ENCODE results near the gene PRKX.
"Not testable (repeated sequence)": the region's sequence is repeated elsewhere in the genome, so short reads cannot be mapped to it uniquely, and the experiment has no call there.

Gene PRKX

DNA sequence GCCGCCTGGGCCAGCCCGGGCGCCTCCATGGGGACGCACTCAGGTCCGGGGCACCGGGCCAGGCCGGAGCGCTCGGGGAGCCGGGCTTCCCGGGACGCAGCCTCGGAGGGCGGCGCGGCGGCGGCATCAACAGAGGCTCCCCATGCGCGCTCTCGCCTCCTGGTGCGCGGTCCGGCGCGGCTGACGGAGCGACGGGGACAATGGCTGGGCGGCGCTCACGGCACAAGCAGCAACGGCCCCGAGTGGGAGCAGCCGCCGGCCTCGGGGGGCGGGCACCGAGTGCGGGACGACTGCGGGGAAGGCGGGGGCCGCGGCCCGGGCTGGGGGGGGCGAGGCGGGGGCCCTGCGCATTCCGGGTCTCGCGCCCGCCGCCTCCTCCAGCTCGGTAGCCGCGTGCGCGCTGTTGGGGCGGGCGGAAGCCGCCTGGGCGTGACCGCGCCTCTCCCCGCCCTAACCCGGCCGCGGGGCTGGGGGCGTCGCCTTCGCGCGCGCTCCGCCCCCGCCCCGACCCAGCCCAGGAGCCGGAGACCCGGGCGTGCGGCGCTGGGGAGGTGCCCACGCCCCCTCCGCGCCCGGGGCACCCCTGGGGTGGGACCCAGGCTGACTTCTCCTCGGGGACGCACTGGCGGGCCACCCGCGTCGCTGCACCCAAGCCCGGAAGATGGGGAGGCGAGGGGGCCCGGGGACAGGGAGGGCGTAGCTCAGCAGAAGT, at the start of gene PRKX:
PRKX (minus strand) TSS at position 425 of the 712 bp plus-strand sequence; CDS start at position 29, 396 bp downstream.
- peak; percentile 88 for DNase-seq (ENCODE audit: low spot score)
- in situ Hi-C loops (cut with MboI; ENCODE audit: low sequenced_read_pairs, unreplicated experiment) = no loop called here
- no peak for TF ChIP-seq CTCF (IDR thresholded peaks at IDR 0.05; ENCODE audit: borderline replicate concordance, control extremely low read depth, extremely low read depth, insufficient read depth, missing control alignments)

DNA sequence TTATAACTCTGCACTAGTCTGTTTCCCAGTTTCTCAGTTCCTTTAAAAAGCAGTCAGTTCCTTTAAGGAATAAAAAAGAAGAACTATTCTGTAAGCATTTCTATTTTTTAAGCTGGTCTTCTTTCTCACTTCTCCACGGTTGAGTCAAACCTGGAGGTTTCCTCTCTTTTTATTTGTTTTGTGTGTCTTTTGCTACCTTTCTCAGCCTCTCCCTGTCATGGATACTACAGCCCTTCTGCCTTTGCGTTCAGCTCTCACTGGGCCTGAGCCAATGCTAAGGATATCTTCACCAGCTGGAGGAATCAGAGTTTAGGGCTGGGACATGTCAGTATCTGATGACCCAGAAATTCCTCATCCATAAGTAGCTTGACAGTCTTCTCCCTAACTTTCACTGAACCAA, 49.7 kb upstream of the PRKX start:
- in situ Hi-C loops (cut with MboI; ENCODE audit: low sequenced_read_pairs, unreplicated experiment) = no loop called here
- no peak for TF ChIP-seq CTCF (IDR thresholded peaks at IDR 0.05; ENCODE audit: borderline replicate concordance, control extremely low read depth, extremely low read depth, insufficient read depth, missing control alignments)
- DNase-seq (ENCODE audit: low spot score) = no peak

DNA sequence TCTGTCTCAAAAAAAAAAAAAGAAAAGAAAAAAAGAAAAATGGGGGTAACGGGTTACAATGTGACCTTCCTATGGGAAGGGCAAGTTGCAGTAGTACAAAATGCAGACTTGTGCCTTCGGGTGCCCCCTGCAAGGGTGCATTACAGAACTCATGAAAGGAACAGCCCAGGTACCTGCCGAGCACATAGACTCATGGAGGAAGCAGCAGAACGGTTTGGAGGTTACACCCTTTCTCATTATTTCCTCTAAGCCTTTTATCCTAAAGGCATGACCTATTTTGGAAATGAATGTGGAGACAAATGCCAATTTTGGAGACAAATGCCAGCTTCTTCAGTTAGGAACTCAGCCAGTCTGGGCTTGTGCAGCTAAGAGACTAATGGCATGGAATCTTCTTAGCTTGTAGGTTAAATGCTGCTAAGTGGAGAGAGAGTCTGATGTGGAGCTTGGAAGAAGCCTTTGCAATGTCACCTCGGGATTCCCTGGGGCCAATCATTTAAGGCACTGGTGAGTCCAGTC, 44.1 kb upstream of the PRKX start:
- no peak for TF ChIP-seq CTCF (IDR thresholded peaks at IDR 0.05; ENCODE audit: borderline replicate concordance, control extremely low read depth, extremely low read depth, insufficient read depth, missing control alignments)
- no peak for DNase-seq (ENCODE audit: low spot score)
- in situ Hi-C loops (cut with MboI; ENCODE audit: low sequenced_read_pairs, unreplicated experiment) = no loop called here

GRCh38 chrX:3748052-3748559, 34.7 kb upstream of the PRKX start:
- no peak for TF ChIP-seq CTCF (IDR thresholded peaks at IDR 0.05; ENCODE audit: borderline replicate concordance, control extremely low read depth, extremely low read depth, insufficient read depth, missing control alignments)
- in situ Hi-C loops (cut with MboI; ENCODE audit: low sequenced_read_pairs, unreplicated experiment) = no loop called here

GRCh38 chrX:3743801-3744439, 30.5 kb upstream of the PRKX start:
- DNase-seq (ENCODE audit: low spot score) = no peak
- no peak for TF ChIP-seq CTCF (IDR thresholded peaks at IDR 0.05; ENCODE audit: borderline replicate concordance, control extremely low read depth, extremely low read depth, insufficient read depth, missing control alignments)
- in situ Hi-C loops (cut with MboI; ENCODE audit: low sequenced_read_pairs, unreplicated experiment) = no loop called here

More at GRCh38 chrX:3748052-3748559, 34.7 kb upstream of the PRKX start:
- DNase-seq (ENCODE audit: low spot score) = no peak

DNA sequence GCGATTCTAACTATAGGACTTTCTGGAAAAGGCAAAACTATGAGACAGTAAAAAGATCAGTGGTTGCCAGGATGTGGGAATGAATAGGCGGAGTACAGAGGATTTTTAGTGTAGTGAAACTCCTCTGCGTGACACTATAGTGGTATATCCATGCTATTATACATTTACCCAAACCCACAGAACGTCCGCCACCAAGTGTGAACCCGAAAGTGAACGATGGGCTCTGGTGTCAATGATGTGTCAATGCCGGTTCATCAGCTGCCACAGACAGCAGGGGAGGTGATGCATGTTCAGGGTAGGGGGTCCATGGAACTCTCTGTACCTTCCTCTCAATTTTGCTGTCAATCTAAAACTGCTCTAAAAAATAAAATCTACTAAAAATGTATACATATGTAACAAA, 27.5 kb upstream of the PRKX start:
- in situ Hi-C loops (cut with MboI; ENCODE audit: low sequenced_read_pairs, unreplicated experiment); DNase-seq (ENCODE audit: low spot score): not testable (repeated sequence)

DNA sequence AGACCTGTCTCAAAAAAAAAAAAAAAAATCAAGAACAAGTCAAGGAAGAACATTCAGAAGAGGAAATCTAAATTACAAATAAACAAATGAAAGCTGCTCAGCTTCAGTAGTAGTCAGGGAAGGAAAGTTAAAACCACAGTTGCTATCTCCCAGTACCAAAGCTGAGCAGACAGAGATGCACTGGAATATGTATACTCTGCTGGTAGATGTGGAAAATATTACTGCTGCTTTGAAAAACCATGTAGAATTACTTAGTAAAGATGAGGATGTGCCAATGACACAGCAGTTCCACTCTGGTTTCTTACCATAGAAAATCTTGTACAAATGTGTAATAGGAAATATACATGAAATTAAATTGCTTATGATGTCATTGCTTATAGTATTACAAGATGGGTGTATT, 25.1 kb upstream of the PRKX start:
- in situ Hi-C loops (cut with MboI; ENCODE audit: low sequenced_read_pairs, unreplicated experiment) = no loop called here
- DNase-seq (ENCODE audit: low spot score) = no peak
- no peak for TF ChIP-seq CTCF (IDR thresholded peaks at IDR 0.05; ENCODE audit: borderline replicate concordance, control extremely low read depth, extremely low read depth, insufficient read depth, missing control alignments)

GRCh38 chrX:3736536-3736935, 23.1 kb upstream of the PRKX start:
- in situ Hi-C loops (cut with MboI; ENCODE audit: low sequenced_read_pairs, unreplicated experiment); DNase-seq (ENCODE audit: low spot score): not testable (repeated sequence)

GRCh38 chrX:3735891-3736290, 22.4 kb upstream of the PRKX start:
- DNase-seq (ENCODE audit: low spot score); in situ Hi-C loops (cut with MboI; ENCODE audit: low sequenced_read_pairs, unreplicated experiment): not testable (repeated sequence)

GRCh38 chrX:3734456-3734855, 21.0 kb upstream of the PRKX start:
- in situ Hi-C loops (cut with MboI; ENCODE audit: low sequenced_read_pairs, unreplicated experiment) = not testable (repeated sequence)

More at GRCh38 chrX:3734456-3734855, 21.0 kb upstream of the PRKX start:
- not testable (repeated sequence) for DNase-seq (ENCODE audit: low spot score)

All from GM13976 (cell line).